Left forelimb (tissue), 1 donor: ENCODE results near the gene CEMIP2.

Experiments
- DNase-seq: peaks from one replicate; pipeline ENCODE4 v3.0.0-alpha.2; 2018; ENCODE audit warnings: low spot score

CEMIP2 gene

DNA sequence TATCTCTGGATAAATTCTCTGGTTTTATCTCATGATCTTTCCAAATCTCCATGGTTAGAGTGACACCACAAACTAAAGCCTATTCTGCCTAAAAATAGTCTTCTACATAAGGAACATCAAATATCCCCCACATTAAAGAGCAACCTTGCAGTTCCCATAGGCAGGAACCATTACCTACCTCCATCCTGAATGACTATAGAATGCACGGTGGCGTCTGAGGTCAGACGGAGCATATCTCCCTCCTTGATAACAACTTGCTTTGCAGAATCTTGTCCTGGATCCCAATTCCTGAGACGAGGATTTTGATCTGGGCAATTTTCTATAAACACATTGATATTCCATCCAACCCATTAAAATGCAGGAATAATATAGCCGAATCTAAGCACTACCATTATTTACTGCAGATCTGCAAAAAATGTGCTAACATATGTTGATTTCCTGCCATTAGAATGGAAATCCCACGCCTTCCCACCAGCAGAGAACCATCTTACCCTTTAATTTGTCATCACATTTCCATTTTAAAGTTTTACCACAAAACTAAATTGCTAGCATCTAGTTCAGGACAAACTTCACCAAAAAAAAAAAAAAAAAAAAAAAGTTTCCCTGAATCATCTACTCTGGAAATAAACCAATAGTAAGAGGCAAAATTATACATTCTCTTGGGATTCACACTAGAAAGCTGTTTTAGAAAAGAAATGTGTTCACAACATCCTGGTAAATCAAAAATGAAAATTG, 22.1 kb downstream of the CEMIP2 start:
- DNase-seq: no peak

DNA sequence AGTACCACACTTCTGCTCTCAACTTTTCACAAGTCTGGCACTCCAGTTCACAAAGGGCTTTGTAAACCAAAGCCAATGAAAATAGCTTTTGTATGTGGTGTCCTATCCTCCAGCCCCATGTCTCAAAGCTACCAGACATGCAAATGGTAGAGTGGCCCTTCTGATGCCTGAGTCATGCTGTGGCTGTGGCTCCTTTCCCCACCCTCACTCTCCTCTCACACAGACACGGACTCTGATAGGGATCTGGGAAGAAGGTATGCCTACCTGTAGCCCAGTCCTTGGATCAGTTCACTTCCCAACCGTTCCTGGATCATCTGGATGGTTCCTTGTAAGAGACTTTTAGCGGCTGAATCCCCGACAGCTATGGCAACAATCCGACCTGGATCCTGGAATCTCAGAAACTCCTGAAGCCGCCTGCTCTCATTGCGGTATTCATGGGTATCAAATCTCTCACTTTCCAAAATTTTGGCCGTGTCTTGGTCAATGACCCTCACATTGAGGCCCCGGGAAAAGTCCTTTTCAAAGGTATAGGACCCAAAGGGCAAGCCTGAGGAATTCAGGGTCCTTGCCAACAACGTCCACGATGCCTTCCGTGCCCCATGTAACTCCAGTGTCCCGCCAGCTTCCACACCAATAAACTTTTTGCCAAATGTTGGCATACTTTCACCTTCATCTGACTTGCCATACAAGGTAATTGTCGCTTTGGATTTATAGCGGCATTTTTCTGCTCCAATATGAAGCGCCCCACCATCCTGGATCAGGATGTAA, 23.4 kb downstream of the CEMIP2 start:
- DNase-seq: no peak

DNA sequence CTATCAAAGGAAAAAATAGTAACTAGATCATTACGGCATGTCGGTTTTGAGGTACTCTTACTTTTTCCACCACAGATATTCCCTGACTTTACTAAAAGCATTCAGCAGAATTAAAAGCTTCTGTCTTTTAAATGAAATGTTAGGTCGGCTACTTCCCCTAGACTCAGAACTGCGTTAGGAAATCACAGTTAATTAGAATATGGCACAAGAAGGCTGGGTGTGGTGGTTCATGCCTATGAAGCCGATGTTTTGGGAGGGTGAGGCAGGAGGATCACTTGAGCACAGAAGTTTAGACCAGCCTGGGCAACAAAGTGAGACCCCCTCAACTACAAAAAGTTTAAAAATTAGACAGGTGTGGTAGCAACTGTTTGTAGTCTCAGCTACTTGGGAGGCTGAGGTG, 24.4 kb downstream of the CEMIP2 start:
- no peak for DNase-seq

DNA sequence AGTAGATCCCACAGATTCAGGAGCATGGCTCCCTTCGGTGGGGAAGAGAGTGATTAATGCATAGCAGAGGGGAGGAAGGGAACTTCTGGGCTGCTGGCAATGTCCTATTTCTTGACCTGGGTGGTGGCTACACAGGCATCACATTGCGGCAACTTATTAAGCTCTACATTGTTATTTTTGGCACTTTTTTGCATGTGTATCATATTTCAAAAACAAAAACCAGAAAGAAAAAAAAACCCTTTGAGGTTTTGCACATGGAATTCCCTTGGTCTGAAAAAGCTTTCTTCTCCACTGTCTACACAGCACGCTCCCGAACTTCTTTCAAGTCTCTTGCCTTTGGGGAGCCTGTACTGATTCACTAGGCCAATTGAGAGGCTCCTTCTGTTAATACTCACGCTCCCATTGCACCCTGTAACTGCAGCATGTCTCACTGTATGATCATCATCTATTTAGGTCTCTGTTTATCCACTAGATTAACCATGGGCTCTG, 25.1 kb downstream of the CEMIP2 start:
- no peak for DNase-seq

DNA sequence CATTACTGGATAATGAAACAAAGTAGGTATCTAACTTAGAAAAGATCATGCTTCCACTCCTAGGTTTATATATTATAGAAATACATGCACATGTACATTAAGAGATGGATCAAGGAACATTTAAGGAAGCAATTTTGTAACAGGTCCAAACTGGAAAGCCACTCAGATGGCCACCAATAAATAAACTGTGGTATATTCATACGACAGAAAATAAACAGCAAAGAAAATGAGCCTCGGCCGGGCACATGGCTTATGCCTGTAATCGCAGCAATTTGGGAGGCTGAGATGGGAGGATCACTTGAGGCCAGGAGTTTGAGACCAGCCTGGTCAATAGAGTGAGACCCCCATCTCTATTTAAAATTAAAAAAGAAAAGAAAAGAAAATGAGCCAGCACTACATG, 25.6 kb downstream of the CEMIP2 start:
- DNase-seq: no peak

DNA sequence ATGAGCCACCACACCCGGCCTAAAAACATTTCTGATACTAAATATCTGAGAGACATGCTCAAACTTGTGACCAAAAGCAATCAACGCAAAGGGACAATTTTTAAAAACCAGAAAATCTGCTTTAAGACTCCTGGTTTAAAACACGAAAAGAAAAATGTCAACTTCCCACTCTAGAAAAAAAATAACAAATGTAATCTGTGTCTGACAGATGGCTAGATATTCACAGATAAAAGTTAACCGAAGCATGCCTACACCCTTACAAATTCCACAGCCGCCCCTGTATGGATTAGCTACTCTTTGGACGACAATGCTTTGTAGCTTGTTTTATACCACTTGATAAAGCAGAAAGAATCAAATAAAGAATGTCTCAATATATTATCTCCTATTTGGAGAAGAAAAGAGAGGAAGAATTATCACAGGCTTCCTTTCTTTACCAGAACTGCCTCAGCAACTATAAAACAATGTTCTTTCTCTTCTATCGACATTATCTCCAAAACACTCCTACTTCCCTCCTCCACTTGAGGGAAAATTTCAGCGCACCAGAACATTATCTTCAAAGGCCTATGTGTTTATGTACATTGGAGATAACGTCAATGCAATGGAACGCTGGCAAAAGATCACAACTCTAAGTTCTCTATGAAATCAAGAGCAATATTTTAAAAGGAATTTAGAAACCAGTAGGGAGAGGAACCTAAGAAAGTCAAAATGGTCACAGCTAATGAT, 26.2 kb downstream of the CEMIP2 start:
- DNase-seq: no peak

DNA sequence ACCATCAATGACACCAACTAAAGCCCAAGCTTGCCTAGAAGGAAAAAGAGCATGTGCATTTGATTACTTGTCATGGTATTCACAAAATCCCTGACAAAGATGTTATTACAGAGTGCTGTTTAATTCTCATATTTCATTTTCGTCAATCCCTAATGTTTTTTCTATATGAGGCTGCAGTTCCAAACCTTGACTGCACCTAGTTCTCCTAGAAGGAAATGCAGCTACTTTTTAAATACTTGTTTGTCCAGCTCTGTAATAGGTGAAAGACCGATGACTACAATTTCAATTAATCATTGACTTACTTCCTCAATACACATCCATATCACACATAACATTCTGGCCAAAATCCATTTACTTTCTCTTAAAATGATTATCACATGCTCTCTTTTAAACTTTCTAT, 28.1 kb downstream of the CEMIP2 start:
- DNase-seq: no peak

DNA sequence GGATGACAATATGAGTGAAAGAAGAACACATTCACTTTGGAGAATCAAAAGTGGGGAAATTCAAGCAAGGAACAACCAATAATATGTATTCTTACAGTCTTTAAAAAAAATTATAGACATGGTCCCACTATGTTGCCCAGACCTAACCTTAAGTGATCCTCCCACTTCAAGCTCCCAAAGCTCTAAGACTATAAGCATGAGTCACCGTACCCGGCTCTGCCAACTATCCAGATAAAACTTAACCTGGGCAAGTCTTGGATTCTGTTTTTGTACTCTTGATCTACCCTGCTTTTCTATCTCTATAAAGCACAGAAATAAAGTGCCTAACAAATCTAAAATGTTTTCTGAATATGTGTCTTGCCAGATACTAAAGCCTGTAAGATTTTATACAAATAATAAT, 30.9 kb downstream of the CEMIP2 start:
- no peak for DNase-seq

DNA sequence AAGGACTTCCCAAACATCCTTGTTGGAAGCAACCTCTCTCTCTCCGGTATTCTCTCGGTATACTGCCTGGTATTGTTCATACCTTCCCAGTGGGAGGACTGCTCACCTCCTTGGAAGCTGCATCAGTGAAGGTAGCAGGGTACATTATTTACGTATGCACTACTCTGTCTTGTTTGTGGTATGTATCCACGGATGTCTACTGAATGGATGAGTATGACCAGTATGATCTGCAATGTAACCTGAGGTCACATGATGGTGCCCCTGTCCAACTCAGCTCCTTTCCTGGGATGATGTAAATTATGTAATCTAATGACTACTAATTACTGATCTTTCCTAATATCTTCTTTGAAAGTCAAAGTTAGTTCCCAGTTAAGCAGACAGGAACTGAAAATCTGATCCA, 32.1 kb downstream of the CEMIP2 start:
- DNase-seq: no peak

DNA sequence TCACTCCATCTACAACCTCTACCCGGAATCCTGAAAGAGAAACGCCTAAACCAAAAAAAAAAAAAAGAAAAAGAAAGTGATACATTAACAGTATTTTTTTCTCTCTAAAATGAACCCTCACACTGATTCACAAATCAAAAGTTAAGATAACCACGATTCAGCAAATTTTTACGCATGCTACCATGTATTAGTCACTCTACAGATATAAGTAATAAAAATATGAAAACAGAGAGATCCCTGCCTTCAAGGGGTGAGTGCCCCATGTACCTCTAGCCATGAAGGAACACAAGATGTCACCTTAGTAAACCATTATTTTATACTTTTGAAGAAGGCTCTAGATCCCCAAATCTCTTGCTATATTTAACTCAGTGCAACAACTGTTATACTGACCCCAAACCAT, 33.4 kb downstream of the CEMIP2 start:
- DNase-seq: no peak

DNA sequence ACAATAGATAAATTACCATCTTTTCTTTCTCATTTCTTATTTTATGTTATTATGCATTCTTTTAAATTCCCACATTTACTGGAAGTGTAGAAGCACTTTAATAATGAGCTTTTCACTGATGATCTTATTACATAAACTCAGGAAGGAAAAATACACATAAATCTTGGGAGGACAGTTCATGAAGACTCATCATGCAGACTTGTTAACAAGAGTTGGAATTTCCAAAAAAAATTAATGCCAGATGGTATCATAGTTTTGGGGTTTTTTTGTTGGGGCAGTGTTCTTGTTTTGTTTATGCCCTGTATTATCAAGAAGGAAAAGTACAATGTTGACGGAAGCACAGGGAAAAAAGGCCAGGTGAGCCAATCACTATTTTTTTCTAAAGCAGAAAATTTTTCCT, 35.1 kb downstream of the CEMIP2 start:
- no peak for DNase-seq

DNA sequence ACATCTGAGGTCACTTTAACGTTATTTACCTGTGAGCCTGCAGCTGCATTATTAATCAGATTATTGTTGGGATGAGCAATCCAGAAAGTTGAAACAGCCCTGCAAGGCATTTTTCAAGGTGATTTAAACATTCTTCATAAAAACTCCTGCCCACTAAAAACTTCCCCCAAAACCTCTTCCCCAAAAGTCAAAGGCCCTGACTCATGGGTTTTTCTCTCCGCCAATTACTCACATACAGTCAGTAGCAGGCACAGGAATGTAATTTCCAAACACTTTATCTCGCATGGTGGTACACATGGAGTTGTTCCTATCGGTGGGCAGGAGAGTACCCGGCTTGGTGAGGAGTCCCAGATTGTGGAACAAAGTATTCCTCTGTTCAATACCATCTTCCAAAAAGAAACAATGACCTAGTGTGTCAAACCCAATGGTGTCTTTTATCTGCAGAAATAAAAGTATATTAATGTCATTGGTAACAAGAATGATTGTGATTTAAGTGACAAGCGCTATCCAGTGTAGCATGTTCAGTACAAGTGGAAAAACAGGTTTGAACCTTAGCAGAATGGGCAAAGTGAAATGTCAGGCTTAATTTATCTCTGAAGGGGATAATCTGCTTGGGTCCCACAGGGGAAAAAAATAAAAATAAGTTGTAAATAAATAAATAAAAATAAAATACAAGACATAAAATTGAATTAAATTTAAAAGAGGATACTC, 38.3 kb downstream of the CEMIP2 start:
- no peak for DNase-seq

DNA sequence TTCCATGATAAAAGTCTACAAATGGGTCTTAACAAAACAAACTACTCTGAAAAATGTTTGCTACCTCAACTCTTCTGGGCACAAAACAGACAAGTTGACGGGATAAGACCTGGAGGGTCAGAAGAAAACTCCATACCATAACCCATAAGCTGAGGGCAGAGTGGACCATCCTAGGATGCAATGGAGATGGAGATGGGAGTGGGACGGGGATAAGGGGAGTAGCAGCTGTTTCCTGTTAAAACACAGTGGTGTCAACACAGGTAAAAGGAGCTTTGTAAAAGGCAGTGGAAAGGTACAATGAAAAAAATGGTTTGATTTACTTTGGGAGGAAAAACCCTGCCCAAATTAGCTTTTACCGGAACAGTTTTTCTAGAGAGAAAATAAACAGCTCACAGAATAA, 41.6 kb downstream of the CEMIP2 start:
- DNase-seq: no peak

DNA sequence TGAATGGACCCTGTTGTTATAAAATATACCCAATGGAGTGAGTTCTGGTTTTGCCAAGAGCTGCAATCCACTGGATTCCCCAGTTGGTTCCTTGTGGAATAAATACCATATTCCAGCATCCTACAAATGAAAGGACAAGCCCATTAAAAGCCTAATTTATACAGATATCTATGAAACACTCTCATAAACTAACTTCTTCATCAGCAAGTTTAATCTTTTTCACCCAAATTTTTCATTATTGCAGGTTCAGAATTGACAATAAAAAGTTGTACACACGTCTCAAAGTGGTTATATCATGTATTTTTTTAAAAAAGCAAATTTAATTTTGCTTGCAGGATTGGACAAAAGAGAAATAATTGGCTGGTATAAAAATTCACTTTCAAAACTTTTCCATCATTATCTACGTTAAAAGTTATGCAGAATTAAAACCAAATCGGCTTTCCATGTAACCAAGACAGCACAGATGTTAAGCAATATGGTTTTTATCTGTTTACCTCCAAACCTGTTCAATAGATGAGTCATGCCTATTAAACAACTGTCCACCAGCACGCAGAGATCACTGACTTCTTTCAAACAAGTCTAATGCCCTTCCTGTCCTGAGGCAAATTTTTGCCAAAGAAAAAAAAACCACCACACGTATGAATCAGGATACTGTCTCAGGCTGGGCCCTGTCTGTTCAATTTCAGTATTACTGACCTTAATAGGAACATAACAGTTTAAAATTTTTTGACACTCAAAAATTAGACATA, 42.5 kb downstream of the CEMIP2 start:
- no peak for DNase-seq

DNA sequence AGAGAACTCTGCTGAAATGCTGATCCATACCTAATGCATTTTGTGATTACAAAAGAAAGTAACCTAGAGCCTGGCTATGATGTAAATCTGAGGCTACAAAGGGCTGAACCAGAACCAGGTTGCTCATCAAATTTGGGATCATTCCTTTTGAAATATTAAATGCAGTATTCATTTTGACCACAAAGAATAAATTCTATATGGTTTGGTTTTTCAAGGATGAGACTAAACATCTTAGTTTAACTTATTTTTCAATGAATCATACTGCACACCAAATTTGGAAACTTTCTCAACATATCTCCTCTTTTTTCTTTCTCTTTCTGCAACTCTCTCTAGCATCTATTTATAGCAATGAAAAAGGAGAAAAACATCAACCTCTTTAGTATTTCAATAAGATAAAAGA, 46.5 kb downstream of the CEMIP2 start:
- no peak for DNase-seq

DNA sequence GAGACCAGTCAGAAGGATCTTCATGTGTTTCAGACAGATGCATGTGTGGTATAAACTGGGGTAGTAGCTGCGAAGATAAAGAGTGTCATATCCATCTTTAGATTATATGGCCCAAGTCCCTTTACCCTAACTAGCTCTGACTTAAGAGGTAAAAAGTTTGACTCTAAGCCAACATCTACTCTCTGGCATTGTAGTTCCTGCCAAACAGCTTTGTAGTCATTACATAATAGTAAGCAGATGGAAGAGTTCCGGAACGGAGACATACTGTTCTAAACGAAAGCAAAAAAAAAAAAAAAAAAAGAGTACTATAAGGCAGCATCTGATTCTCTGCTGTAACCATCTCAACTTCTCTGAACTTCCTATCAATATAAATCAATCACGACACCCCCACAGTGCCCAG, 48.8 kb downstream of the CEMIP2 start:
- DNase-seq: no peak

DNA sequence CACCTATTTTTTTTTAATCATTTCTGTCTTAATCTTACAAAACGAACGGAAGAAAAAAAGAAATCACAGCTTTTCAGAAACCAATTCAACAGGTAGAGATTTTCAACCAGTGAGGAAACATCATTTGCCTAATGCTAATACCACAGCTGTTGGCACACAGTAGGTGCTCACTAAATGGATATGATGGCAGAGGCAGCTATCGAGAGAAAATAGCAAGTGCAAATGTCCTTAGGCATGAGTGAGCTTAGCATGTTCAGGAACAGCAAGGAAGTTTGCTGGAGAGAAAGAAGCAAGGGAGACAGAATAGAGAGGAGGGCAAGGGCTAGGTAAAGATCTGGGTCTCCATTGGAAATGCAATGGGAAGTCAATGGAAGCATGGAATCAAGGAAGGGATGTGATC, 49.2 kb downstream of the CEMIP2 start:
- no peak for DNase-seq

DNA sequence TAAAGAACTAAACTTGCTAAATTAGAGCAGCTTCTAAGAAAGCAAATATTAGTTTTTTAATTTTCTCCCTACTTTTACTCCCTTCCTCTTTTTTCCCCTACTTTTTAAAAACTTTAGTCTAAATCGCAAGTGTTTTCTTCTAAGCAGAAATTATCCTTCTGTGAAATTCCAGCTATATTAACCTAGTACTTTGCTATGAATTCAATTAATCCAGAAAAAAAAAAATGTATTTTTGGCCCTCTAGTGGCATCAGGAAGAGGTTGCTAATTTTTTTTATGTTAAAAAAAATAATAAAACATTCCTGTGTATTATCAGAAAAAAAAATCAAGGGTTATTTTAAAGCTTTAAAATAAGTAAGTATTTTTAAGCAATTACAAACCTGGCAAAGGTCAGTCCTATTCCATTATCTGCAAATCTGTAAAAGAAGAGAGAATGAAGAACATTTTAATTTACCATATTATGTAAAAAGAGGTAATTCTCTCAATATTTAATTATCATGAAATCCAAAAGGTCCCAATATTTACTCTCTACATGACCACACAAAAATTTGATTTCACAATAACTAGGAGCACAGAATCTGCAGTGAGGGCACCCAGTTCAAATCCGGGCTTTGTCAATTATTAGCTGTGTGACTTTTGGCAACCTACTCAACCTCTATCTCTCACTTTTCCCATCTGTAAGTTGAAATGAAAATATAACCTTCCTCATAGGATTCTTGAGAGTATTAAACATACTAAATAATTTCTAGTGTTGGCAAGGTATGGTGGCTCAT, 52.0 kb downstream of the CEMIP2 start:
- no peak for DNase-seq

DNA sequence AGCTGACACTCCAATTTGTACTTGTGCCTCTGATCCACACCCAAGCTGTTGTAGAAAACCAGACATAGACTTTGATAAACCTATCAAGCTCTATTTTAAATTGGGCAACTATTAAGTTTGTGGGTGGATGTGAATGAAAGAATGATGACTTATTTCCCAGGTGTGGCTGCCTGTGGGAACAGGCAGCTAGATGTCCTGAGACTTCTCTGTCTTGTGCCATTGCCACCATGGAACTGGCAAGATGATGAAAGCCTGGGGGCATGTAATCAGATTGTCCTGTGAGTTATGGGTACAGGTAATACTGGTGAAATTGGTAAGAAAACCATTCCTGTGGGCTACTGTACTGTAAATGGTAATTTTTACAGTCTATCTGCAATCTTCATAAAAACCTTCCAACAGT, 57.5 kb downstream of the CEMIP2 start:
- DNase-seq: no peak

DNA sequence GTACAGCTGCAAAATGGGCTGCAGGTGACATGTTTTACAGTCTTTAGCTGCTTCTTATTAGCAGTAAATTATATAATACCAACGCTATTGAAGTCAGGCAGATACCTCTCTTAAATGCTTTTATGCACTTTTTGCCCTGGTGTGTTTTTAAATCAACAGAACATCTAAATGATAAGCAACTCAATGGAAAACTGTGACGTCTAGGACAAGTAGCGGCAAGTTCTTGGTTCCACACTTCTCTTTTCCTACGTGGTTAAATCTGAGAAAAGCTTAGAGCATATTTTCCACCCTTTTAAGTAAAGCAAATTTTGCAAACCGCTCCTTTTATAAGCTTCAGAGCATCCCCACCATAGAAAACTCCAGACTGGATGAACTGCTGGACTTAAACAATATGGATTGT, 58.1 kb downstream of the CEMIP2 start:
- no peak for DNase-seq

DNA sequence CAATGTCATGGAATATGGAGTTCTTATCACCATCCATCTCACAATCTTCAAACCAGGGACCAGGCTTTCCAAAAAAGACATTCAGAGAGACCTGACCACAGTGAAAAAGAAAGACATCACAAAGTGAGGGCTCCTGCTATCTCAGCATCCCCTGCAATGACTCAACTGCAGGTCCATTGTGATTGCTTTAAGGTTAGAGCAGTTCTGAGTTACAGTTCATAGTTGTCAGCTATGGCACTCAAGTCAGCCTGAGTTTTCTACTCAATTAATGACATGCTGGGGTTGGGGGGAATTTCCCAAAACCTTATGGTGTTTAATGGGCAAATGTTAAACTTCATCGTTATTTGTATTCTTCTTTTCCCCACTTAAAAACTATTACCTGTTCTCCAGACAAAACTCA, 58.9 kb downstream of the CEMIP2 start:
- DNase-seq: no peak
